Fibroblast of lung (primary cell): ENCODE data around the gene XYLT1. TPM values are rescaled to one million over a fixed set of nuclear protein-coding genes. Genes with fewer than 3 reads are reported as not detected.

ENCODE experiments used
- DNase-seq, 2 donors: peaks; one replicate each; pipeline versions ENCODE4 v3.0.0 to v3.0.0-alpha.2; 2010; ENCODE audit warnings: low read depth in 2 of 2
- H2AFZ ChIP-seq: 2 replicates; pipeline ENCODE4 v1.5.1; 2012; ENCODE audit warnings: low read length, control low read depth, inconsistent platforms
- H3K27ac ChIP-seq: 2 replicates; pipeline ENCODE4 v1.5.1; 2011; ENCODE audit warnings: low read length, control low read depth; ENCODE audit not compliant: insufficient read depth
- H3K27me3 ChIP-seq: 2 replicates; pipeline ENCODE4 v1.5.1; 2011; ENCODE audit warnings: mild to moderate bottlenecking, low read length; ENCODE audit not compliant: control insufficient read depth, insufficient read depth
- H3K36me3 ChIP-seq: 2 replicates; pipeline ENCODE4 v1.5.1; 2011; ENCODE audit warnings: low read length; ENCODE audit not compliant: control insufficient read depth, insufficient read depth
- H3K4me1 ChIP-seq: 2 replicates; pipeline ENCODE4 v1.5.1; 2011; ENCODE audit warnings: low read length; ENCODE audit not compliant: control insufficient read depth, insufficient read depth; ENCODE audit errors: extremely low read depth
- H3K4me2 ChIP-seq: 2 replicates; pipeline ENCODE4 v1.5.1; 2011; ENCODE audit warnings: low read length, control low read depth; ENCODE audit not compliant: insufficient read depth; ENCODE audit errors: extremely low read depth
- H3K4me3 ChIP-seq, 4 experiments: fragments of 200-600 bp in 1 of 4; sonication (generic) in 1 of 4; replicated peaks in 1 of 4; 2 replicates each; pipeline ENCODE4 v1.5.1; 2011 to 2016; ENCODE audit warnings: low read length in 4 of 4, low read depth in 3 of 4, mild to moderate bottlenecking in 3 of 4, control low read depth in 2 of 4, inconsistent platforms in 1 of 4, mixed read lengths in 1 of 4; ENCODE audit not compliant: insufficient read depth in 1 of 4; ENCODE audit errors: control extremely low read depth in 1 of 4
- H3K79me2 ChIP-seq: 2 replicates; pipeline ENCODE4 v1.5.1; 2012; ENCODE audit warnings: mild to moderate bottlenecking, low read length, inconsistent platforms; ENCODE audit not compliant: control insufficient read depth, insufficient read depth
- H3K9ac ChIP-seq: 2 replicates; pipeline ENCODE4 v1.5.1; 2011; ENCODE audit warnings: mild to moderate bottlenecking, low read length, control low read depth; ENCODE audit not compliant: insufficient read depth
- H3K9me3 ChIP-seq: 2 replicates; pipeline ENCODE4 v1.5.1; 2012; ENCODE audit warnings: low read depth, low read length; ENCODE audit not compliant: control insufficient read depth, insufficient read depth
- H4K20me1 ChIP-seq: 2 replicates; pipeline ENCODE4 v1.5.1; 2011; ENCODE audit warnings: low read length; ENCODE audit not compliant: control insufficient read depth, insufficient read depth; ENCODE audit errors: extremely low read depth
- CTCF ChIP-seq, 2 donors: IDR thresholded peaks in 1 of 2; conservative IDR thresholded peaks in 1 of 2; 1 replicate in 1 of 2; 2 replicates in 1 of 2; pipeline ENCODE4 v1.5.1; 2011 to 2012; ENCODE audit warnings: low read length in 2 of 2, control low read depth in 1 of 2, inconsistent platforms in 1 of 2, low read depth in 1 of 2, mild to moderate bottlenecking in 1 of 2
- EZH2 ChIP-seq: IDR thresholded peaks from 2 replicates; pipeline ENCODE4 v1.5.1; 2012; ENCODE audit warnings: low read length, control low read depth, mild to moderate bottlenecking; ENCODE audit errors: missing control alignments
- polyA plus RNA-seq, 2 donors: library from polyadenylated mRNA; depleted of rRNA in 1 of 2; stranded (reverse) in 1 of 2; unstranded in 1 of 2; fragments of >200 nt; gene quantifications; 2 replicates each; pipeline ENCODE4 v1.2.1, GENCODE V29; 2011 to 2012; ENCODE audit warnings: missing spikeins in 1 of 2
- total RNA-seq: library from RNA; depleted of rRNA; stranded (reverse); fragments of >200 nt; gene quantifications from 2 replicates; pipeline ENCODE4 v1.2.1, GENCODE V29; 2014

The XYLT1 gene
- total and polyA plus RNA-seq, 2 donors (not counting 1 experiment from before 2014, with no cell fraction given) = 9.3 to 21.8 TPM

GRCh38 chr16:17331071-17331607 lies 139.6 kb downstream of the XYLT1 start:
- no peak overlapping the region for H3K4me3 ChIP-seq
- TF ChIP-seq CTCF (conservative IDR thresholded peaks at IDR 0.05 in 1 of 2, IDR thresholded peaks at IDR 0.05 in 1 of 2; ENCODE audit: low read depth in 1 of 2, low read length in 2 of 2) = no peak
- H2AFZ ChIP-seq = no peak overlapping the region
- no peak overlapping the region for H3K9ac ChIP-seq
- H3K4me1 ChIP-seq = peaks cover 3% of the 10 kb centered on the region
- no peak overlapping the region for H3K4me2 ChIP-seq
- no peaks in the 10 kb centered on the region for H3K79me2 ChIP-seq
- no peaks in the 10 kb centered on the region for H3K27me3 ChIP-seq
- H3K9me3 ChIP-seq = no peaks in the 10 kb centered on the region
- H4K20me1 ChIP-seq = no peaks in the 10 kb centered on the region
- H3K27ac ChIP-seq = no peak overlapping the region
- peak in 1 of 2 donors; percentile 35 for DNase-seq
- H3K36me3 ChIP-seq = no peaks in the 10 kb centered on the region

GRCh38 chr16:17330044-17330443 lies 140.7 kb downstream of the XYLT1 start:
- H3K9ac ChIP-seq = no peak overlapping the region
- no peak overlapping the region for H3K4me3 ChIP-seq
- H3K36me3 ChIP-seq = no peaks in the 10 kb centered on the region
- H3K79me2 ChIP-seq = no peaks in the 10 kb centered on the region
- no peaks in the 10 kb centered on the region for H3K27me3 ChIP-seq
- H3K4me2 ChIP-seq = no peak overlapping the region
- no peak for DNase-seq
- H2AFZ ChIP-seq = no peak overlapping the region
- no peak overlapping the region for H3K27ac ChIP-seq
- TF ChIP-seq EZH2 = no peak
- no peak for TF ChIP-seq CTCF (conservative IDR thresholded peaks at IDR 0.05 in 1 of 2, IDR thresholded peaks at IDR 0.05 in 1 of 2; ENCODE audit: low read depth in 1 of 2, low read length in 2 of 2)
- H4K20me1 ChIP-seq = no peaks in the 10 kb centered on the region
- H3K4me1 ChIP-seq = peaks cover 3% of the 10 kb centered on the region
- no peaks in the 10 kb centered on the region for H3K9me3 ChIP-seq

GRCh38 chr16:17329391-17329790 lies 141.4 kb downstream of the XYLT1 start:
- no peak for DNase-seq
- TF ChIP-seq EZH2 = no peak
- no peak for TF ChIP-seq CTCF (conservative IDR thresholded peaks at IDR 0.05 in 1 of 2, IDR thresholded peaks at IDR 0.05 in 1 of 2; ENCODE audit: low read depth in 1 of 2, low read length in 2 of 2)
- no peak overlapping the region for H3K27ac ChIP-seq
- H3K4me1 ChIP-seq = peaks cover 3% of the 10 kb centered on the region
- H3K4me3 ChIP-seq = no peak overlapping the region
- H3K36me3 ChIP-seq = no peaks in the 10 kb centered on the region
- peak overlapping the region; percentile 41 for H3K4me2 ChIP-seq
- no peaks in the 10 kb centered on the region for H3K9me3 ChIP-seq
- H2AFZ ChIP-seq = no peak overlapping the region
- no peak overlapping the region for H3K9ac ChIP-seq
- no peaks in the 10 kb centered on the region for H3K79me2 ChIP-seq
- H3K27me3 ChIP-seq = no peaks in the 10 kb centered on the region
- no peaks in the 10 kb centered on the region for H4K20me1 ChIP-seq
